ENCODE measurements around the gene ENO1.
"Not testable (repeated sequence)": the region's sequence is repeated elsewhere in the genome, so short reads cannot be mapped to it uniquely, and the experiment has no call there.

ENO1 gene

DNA sequence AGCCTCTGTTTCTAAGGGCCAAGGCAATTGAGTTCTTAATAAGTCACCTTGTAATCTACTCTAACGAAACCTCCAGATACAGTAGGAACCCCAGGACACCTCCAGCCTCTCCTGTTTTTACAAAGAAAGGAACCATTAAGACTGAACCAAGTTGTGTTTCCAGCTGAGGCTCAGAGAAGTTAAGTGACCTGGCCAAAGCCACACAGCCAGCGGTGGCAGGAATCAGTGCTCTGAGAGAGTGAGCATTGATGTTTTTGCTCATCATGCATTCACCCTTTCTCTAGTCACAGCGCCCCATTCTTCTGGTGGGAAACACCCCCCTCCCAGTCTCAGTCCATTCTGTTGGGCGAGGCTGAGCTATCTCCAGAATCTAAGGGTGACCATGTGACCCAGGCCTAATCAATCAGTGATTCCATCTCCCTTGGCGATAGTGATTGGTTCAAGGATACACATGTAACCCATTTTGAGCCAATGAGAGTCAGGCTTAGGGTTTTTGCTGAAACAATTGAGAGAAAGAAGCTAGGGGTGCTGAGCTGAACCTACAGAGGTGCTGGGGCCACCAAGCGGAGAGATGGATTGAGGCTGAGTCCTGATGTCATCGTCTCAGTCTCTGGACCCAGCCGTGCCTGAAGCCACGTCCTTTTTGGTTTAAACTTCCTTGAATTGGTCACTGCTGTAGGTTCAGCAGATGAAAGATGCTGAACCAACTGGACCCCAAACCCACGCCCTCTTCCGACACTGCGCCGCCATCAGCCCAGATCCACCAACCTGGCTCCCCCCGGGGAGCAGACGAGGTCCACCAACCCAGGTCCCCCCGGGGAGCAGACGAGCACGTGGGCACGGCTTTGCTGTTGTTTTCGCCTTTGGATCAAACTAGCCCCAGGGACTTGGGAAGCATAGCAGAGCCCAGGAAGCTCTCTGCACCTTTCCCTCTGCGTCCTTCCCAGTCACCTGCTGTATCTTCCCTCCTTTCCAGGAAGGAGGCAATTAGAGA is 33.1 kb downstream of the ENO1 start:
- DNase-seq (ENCODE audit: low read depth in 2 of 2), result no peak

DNA sequence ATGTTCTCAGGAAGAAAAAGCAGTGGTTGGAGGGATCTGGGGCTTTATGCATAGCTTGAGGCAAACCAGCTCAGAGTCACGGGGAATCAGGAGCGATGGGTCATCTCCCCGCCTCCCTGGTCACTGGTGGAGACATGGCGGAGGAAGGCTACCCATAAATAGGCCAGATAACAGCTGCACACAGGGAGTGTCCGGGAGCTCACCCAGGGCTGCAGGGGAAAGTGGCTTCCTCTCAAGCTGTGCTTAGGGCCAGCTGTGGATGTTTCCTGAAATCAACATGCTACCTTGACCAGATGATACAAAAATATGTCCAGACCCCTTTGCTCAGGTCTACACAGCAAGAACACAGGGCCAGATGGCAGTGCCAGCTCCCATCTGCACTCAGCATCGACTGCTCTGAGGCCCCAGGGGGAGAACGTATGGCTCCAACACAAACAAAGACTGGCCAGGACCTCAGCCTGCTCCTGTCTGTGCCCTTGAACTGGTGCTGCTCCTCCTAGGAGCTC is 33.9 kb downstream of the ENO1 start:
- DNase-seq (ENCODE audit: low read depth in 2 of 2), result no peak

GRCh38 chr1:8841395-8841794 is 37.1 kb downstream of the ENO1 start:
- no peak for DNase-seq (ENCODE audit: low read depth in 2 of 2)

DNA sequence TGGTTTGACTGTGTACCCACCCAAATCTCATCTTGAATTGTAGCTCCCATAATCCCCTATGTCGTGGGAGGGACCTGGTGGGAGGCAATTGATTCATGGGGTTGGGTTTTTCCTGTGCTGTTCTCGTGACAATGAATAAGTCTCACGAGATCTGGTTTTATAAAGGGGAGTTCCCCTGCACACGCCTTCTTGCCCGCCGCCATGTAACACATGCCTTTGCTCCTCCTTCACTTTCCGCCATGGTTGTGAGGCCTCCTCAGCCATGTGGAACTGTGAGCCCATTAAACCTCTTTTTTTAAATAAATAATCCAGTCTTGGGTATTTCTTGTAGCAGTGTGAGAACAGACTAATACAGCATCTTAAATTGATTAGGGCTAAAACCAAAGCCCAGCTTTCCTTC is 38.5 kb downstream of the ENO1 start:
- DNase-seq (ENCODE audit: low read depth in 2 of 2), result no peak

- DNase-seq (ENCODE audit: low read depth in 2 of 2), result no peak
These were observed 42.4 kb downstream of the ENO1 start for GRCh38 chr1:8835941-8836643.

DNA sequence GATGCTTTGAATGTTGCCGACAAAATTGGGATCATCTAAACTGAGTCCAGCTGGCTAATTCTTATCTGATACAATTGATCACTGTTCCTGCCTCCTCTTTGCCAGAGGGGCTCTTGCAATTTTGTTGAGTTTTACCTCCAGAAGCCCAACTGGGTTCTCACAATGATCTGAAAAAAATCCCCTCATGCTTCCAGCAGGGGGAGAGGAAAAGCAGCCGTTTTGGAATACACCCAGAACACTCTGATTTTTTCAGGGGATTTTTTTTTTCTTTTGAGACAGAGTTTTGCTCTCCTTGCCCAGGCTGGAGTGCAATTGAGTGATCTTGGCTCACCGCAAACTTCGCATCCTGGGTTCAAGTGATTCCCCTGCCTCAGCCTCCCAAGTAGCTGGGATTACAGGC is 47.1 kb downstream of the ENO1 start:
- DNase-seq (ENCODE audit: low read depth in 2 of 2), result no peak

DNA sequence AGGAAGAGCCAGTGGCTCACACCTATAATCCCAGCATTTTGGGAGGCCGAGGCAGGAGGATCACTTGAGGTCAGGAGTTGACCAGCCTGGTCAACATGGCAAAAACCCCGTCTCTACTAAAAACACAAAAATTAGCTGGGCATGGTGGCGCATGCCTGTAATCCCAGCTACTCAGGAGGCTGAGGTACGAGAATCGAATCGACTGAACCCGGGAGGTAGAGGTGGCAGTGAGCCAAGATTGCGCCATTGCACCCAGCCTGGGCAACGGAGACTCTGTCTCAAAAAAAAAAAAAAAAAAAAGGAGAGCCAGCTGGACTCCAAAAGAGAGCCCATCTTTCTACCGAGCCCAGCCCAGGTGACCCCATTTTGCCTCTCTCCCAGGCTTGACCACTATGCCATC is 47.8 kb downstream of the ENO1 start:
- not testable (repeated sequence) for DNase-seq (ENCODE audit: low read depth in 2 of 2)

DNA sequence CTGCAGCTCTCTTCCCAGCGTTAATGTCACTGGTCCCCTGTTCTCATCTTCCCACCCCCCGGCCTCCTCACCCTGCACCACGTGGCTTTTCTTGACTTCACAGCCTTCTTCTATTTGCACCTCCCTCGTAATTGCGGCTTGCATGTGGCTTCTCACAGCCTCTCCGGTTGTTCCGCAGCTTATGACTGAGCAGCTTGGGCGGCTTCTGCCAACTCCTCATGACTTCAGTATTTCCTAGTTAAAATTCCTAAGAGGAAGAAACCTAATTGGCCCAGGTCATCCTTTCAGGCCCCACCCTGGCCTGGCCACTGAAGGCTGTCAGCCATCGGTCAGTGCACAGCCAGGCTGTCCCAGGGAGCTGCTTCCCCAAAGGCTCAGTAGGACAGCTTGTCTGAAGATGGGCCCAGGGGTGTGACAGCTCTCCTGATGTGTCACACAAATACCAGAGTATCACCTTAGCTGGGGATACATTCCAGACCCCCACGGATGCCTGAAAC is 52.5 kb downstream of the ENO1 start:
- no peak for DNase-seq (ENCODE audit: low read depth in 2 of 2)

- no peak for DNase-seq (ENCODE audit: low read depth in 2 of 2)
These were observed 55.2 kb downstream of the ENO1 start for GRCh38 chr1:8823295-8823664.

- no peak for DNase-seq (ENCODE audit: low read depth in 2 of 2)
These were observed 55.9 kb downstream of the ENO1 start for GRCh38 chr1:8822373-8823294.

DNA sequence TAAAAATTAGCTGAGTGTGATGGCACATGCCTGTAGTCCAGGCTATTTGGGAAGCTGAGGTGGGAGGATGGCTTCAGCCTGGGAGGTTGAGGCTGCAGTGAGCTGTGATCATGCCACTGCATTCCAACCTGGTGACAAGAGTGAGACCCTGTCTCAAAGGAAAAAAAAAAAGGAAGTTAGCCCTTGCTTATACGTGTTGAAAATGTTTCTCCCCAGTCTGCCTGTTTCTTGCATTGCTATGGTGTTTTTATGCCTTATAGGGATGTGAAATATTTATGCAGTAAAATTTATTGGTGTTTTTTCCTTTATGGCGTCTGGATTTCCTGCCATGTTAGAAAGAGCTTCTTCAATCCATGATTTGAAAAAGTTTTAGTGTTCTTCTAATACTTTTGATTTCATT is 57.4 kb downstream of the ENO1 start:
- no peak for DNase-seq (ENCODE audit: low read depth in 2 of 2)

DNA sequence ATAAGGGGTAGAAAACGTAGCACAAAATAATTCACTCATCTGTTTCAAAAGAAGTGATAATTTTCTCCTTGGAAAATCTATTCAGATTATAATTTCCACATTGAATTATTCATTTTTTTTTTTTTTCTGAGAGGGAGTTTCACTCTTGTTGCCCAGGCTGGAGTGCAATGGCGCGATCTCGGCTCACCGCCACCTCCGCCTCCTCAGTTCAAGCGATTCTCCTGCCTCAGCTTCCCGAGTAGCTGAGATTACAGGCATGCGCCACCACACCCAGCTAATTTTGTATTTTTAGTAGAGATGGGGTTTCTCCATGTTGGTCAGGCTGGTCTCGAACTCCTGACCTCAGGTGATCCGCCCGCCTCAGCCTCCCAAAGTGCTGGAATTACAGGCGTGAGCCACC is 59.7 kb downstream of the ENO1 start:
- DNase-seq (ENCODE audit: low read depth in 2 of 2), result not testable (repeated sequence)

DNA sequence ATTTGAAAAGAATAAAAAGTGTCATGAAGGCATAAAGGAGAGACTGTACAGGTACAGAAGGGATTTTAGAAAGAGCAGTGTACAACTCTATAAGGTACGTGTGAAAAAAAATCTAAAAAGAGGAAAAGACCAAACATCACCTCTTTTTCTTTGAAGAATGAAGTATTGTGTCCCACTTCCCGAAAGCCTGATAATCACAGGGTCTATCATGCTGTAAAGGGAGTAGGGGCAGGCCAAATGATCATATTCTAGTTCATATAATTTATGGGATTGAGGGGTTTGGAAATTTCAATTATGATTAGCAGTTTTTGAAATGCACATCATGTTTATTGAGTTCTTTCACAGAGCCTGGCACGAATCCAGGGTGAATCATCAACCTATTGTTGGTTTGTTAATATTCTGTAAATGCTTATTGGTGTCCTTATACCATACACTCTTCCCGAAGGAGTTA is 60.1 kb downstream of the ENO1 start:
- no peak for DNase-seq (ENCODE audit: low read depth in 2 of 2)

DNA sequence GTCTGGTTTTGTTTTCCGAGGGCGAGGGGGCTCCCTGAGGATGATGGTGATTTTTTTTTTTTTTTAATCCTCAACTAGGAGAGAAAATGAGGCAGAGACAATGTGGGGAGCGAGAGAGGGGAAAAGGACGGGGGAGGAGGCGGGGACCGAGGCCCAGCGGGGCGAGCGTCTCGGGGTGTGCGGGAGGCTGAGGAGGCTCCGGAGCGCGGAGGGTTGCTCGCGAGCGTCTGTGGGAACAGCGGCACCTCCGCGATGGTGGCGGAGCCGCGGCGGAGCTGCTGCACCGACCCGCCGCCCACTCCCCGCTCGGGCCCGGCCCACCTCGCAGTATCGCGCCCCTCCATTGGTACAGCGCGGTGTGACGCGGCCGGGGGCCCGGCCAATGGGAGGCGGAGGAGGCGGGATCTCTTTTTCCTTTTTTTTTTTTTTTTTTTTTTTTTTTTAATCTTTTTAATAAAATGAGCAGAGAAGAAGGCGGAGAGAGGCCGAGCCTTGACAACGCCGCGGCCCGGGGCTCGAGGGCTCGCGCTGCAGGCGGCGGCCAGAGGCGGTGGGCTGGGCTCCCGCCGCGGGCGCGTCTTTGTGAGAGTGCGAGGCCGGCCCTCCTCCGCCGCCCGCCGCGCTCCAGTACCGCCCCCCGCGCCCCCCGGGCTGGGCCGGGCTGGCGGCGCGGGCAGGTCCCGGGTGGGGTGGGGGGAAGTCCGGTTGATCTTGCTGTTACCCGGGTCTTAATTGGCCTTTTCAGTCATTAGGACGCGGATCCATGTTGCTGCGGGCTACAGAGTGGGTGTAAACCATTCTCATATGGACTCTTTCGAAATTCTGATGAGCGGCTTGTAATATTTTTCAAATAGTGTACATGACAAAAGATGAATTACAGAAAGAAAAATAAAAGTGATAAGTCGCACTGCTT is 60.8 kb downstream of the ENO1 start, which contains the start of gene RERE:
TSS of gene RERE (minus strand) at position 229 of the 913 bp plus-strand sequence.
- DNase-seq (ENCODE audit: low read depth in 2 of 2), result peak; percentile 94

DNA sequence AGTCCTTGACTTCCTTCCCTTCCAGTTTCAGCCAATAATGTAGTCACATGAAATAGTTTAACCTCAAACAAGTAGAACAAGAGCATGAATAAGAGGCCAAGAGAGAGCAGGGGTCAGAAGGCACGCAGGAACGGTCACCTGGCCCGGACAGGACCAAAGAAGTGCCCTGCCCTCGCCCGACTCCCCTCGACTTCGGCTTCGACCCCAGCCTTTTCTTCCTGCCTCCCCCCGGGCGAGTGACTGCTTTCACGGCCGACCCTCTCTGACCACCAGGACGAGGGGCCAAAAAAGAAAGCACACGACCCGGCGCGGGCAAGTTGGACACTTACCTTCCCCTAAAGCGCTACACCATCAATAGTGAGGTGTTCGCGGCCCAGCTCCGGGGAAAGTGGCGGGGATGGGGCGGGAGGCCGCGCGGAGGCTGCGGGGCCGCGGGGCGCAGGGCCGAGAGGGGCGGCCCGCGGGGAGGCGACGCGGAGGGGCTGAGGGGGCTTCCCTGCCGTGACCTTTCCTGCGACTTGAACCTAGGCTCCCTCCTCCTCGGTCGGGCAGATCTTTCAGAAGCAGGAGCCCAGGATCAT is 61.6 kb downstream of the ENO1 start:
- DNase-seq (ENCODE audit: low read depth in 2 of 2), result no peak

- no peak for DNase-seq (ENCODE audit: low read depth in 2 of 2)
These were observed 62.2 kb downstream of the ENO1 start for GRCh38 chr1:8816264-8816663.

GRCh38 chr1:8815582-8816151 is 62.8 kb downstream of the ENO1 start:
- DNase-seq (ENCODE audit: low read depth in 2 of 2), result no peak

GRCh38 chr1:8814865-8815264 is 63.6 kb downstream of the ENO1 start:
- DNase-seq (ENCODE audit: low read depth in 2 of 2), result no peak

- DNase-seq (ENCODE audit: low read depth in 2 of 2), result no peak
These were observed 64.5 kb downstream of the ENO1 start for GRCh38 chr1:8813991-8814390.

Measured in stimulated activated CD8-positive, alpha-beta memory T cell treated with anti-CD3 and anti-CD28 coated beads, Interleukin-15, amount 100 ng/mL, for 48 hours (primary cell).